GM23338 (cell line): ENCODE data around the gene SENP8.

Experiments used
- CTCF ChIP-seq, 2 experiments: fragments of 200-600 bp in 1 of 2; sonication (generic) in 1 of 2; conservative IDR thresholded peaks; 2 replicates each; pipeline versions ENCODE4 v1.5.1 to v1.6.1; 2016 to 2017; ENCODE audit warnings: antibody characterized with exemption in 2 of 2, low read depth in 2 of 2, mild to moderate bottlenecking in 2 of 2, moderate library complexity in 1 of 2
- EZH2phosphoT487 ChIP-seq: fragments of 200-600 bp; sonication (generic); IDR thresholded peaks from one replicate; pipeline ENCODE4 v1.8.1; 2018; ENCODE audit warnings: antibody characterized with exemption; ENCODE audit not compliant: unreplicated experiment
- REST ChIP-seq: IDR thresholded peaks from one replicate; pipeline ENCODE4 v1.6.1; 2018; ENCODE audit warnings: antibody characterized with exemption; ENCODE audit not compliant: unreplicated experiment

- no peak for TF ChIP-seq EZH2phosphoT487
- TF ChIP-seq CTCF (conservative IDR thresholded peaks at IDR 0.05; ENCODE audit: low read depth in 2 of 2): no peak
- TF ChIP-seq REST: no peak
Measured at GRCh38 chr15:72096796-72097195, 21.4 kb upstream of the SENP8 start.
